ENCODE results near the gene ATXN1. TPM values are rescaled to one million over a fixed set of nuclear protein-coding genes. Genes with fewer than 3 reads are reported as not detected.

ATXN1 gene
- total and polyA plus RNA-seq, 3 donors from 2014 or later, result 12.8 to 84.1 (median 64.3) TPM

GRCh38 chr6:16647422-16647821 is 113.8 kb downstream of the ATXN1 start:
- Histone ChIP-seq H3K27me3 (no peaks in the 10 kb centered on the region), H3K9me3 (no peaks in the 10 kb centered on the region), H3K36me3 (ENCODE audit: low read depth, missing control alignments) (no peaks in the 10 kb centered on the region), H3K27ac (no peak overlapping the region), H3K4me1 (no peaks in the 10 kb centered on the region), H3K4me3 (no peak overlapping the region)
- no peak for TF ChIP-seq POLR2A (IDR thresholded peaks at IDR 0.05)
- no peak for TF ChIP-seq CTCF (IDR thresholded peaks at IDR 0.05)
- DNase-seq, result no peak
- WGBS, 2 donors, result 87 to 96% methylated on average over 4 of the region's 4 CpGs
- intact Hi-C loops (cut with DNase I; ENCODE audit: low total_unique reads), result no loop called here

GRCh38 chr6:16644540-16645250 is 116.6 kb downstream of the ATXN1 start:
- Histone ChIP-seq H3K36me3 (ENCODE audit: low read depth, missing control alignments) (no peaks in the 10 kb centered on the region), H3K4me3 (no peak overlapping the region), H3K27me3 (no peaks in the 10 kb centered on the region), H3K27ac (no peak overlapping the region), H3K4me1 (no peaks in the 10 kb centered on the region), H3K9me3 (no peaks in the 10 kb centered on the region)
- WGBS, 2 donors, result 78 to 86% methylated on average over 8 of the region's 8 CpGs
- intact Hi-C loops (cut with DNase I; ENCODE audit: low total_unique reads), result no loop called here
- no peak for DNase-seq
- TF ChIP-seq CTCF (IDR thresholded peaks at IDR 0.05) (no peak), POLR2A (IDR thresholded peaks at IDR 0.05) (no peak)

GRCh38 chr6:16639684-16640480 is 121.4 kb downstream of the ATXN1 start:
- H3K9me3 ChIP-seq, result no peaks in the 10 kb centered on the region
- intact Hi-C loops (cut with DNase I; ENCODE audit: low total_unique reads), result no loop called here
- DNase-seq, result no peak
- no peaks in the 10 kb centered on the region for H3K27me3 ChIP-seq
- H3K27ac ChIP-seq, result no peak overlapping the region
- H3K4me3 ChIP-seq, result no peak overlapping the region
- H3K36me3 ChIP-seq (ENCODE audit: low read depth, missing control alignments), result no peaks in the 10 kb centered on the region
- WGBS, 2 donors, result 78 to 87% methylated on average over 10 of the region's 10 CpGs
- H3K4me1 ChIP-seq, result peaks cover 19% of the 10 kb centered on the region
- TF ChIP-seq CTCF (IDR thresholded peaks at IDR 0.05), result no peak
- no peak for TF ChIP-seq POLR2A (IDR thresholded peaks at IDR 0.05)

GRCh38 chr6:16637635-16638034 is 123.6 kb downstream of the ATXN1 start:
- H3K36me3 ChIP-seq (ENCODE audit: low read depth, missing control alignments), result no peaks in the 10 kb centered on the region
- WGBS, 2 donors, result 53 to 96% methylated on average over 5 of the region's 5 CpGs

More at GRCh38 chr6:16637635-16638034, 123.6 kb downstream of the ATXN1 start:
- H3K4me3 ChIP-seq, result no peak overlapping the region
- H3K4me1 ChIP-seq, result peaks cover 22% of the 10 kb centered on the region
- no peaks in the 10 kb centered on the region for H3K27me3 ChIP-seq
- intact Hi-C loops (cut with DNase I; ENCODE audit: low total_unique reads), result no loop called here
- TF ChIP-seq POLR2A (IDR thresholded peaks at IDR 0.05) (no peak), CTCF (IDR thresholded peaks at IDR 0.05) (no peak)
- no peak for DNase-seq
- no peak overlapping the region for H3K27ac ChIP-seq
- no peaks in the 10 kb centered on the region for H3K9me3 ChIP-seq

Data from testis (tissue), 3 donors.